ENCODE measurements around the gene HM13.
"Not testable (repeated sequence)": the region's sequence is repeated elsewhere in the genome, so short reads cannot be mapped to it uniquely, and the experiment has no call there.

The HM13 gene

DNA sequence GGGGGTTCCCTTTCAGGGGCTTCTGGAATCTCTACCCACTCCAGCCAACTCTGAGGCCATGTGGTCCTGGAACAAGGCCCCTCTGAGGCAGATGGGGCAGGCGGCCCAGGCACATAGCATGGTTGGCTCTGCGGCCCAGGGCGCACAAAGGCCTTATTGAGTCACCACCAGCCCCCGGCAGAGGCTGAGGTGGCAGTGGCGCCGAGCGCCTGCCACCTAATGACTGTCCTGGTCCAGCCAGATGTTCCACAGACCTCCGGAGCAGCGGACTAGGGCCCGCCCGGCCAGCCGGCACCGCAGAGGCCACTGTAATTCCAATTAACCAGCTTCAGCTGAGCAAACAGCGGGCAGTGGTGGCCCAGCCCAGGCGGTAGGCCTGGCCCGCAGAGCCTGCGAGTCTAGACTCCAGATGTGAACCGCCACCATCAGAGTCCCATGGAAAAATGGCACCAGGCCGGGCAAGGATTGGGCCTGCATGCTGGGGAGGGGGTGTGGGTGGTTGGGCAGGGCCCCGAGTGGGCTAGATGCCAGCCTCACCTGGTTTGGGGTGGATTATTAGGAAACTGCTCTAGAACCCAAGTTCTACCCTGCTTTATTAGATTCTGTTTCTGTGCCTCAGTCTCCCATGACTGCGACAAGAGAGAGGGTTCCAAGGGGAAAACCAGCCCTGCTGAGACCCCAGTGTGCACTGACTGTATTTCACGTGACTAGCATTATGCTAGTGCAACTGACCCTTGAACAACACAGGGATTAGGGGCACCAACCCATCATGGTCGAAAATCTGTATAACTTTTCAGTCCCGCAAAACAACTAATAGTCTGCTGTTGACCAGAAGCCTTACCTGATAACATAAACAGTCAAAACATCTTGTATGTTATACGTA lies 56.7 kb downstream of the HM13 start:
- DNase-seq (ENCODE audit: insufficient read length, low spot score), result no peak
- TF ChIP-seq PAX5 (IDR thresholded peaks at IDR 0.05; ENCODE audit: insufficient read depth, low read length, severe bottlenecking) (no peak), TAF1 (IDR thresholded peaks at IDR 0.05; ENCODE audit: low read depth, low read length) (no peak), POLR2AphosphoS5 (IDR thresholded peaks at IDR 0.05; ENCODE audit: low read depth, low read length) (no peak), SPI1 (IDR thresholded peaks at IDR 0.05; ENCODE audit: low read depth, low read length) (no peak), POU2F2 (IDR thresholded peaks at IDR 0.05; ENCODE audit: low read depth, low read length) (no peak), POLR2A (IDR thresholded peaks at IDR 0.05; ENCODE audit: low read depth, low read length) (no peak)
- FAIRE-seq, result no peak

DNA sequence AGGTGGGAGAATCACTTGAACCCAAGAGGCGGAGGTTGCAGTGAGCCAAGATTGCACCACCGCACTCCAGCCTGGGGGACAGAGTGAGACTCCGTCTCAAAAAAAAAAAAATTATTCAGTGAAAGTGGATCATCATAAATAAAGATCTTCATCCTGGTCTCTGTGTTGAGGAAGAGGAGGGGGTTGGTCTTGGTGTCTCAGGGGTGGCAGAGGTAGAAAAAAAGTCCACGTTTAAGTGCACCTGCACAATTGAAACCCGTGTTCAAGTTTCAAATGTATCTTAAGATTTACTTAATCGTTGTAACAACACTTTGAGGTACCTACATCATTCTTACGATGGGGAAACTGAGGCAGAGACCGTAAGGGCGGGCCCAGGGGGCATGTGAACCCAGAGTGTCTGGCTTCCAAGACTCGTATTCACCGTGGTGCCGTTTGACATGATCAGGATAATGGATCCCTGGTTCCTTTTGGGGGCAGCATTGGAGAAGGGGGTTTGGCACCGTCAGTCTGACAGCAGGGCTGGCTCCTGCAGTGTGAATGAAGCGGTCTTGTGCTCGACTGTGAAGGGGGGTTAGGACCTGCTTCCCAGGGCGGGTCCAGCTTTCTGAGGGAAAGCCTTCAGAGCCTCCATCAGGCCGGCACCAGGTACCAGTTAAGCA lies 57.9 kb downstream of the HM13 start:
- no peak for FAIRE-seq

GRCh38 chr20:31572701-31573554 lies 58.7 kb downstream of the HM13 start:
- FAIRE-seq (peak; percentile 67), DNase-seq (ENCODE audit: insufficient read length, low spot score) (peak; percentile 88)
- TF ChIP-seq POLR2AphosphoS5 (IDR thresholded peaks at IDR 0.05; ENCODE audit: low read depth, low read length), result no peak
- peak; percentile 48; the same call in 1 of the 2 replicates for TF ChIP-seq POLR2A (IDR thresholded peaks at IDR 0.05; ENCODE audit: low read depth, low read length)

More for the DNA sequence above, 57.9 kb downstream of the HM13 start:
- no peak for TF ChIP-seq POLR2A (IDR thresholded peaks at IDR 0.05; ENCODE audit: low read depth, low read length)
- TF ChIP-seq POLR2AphosphoS5 (IDR thresholded peaks at IDR 0.05; ENCODE audit: low read depth, low read length), result peak; percentile 46; the same call in 1 of the 2 replicates
- no peak for DNase-seq (ENCODE audit: insufficient read length, low spot score)

GRCh38 chr20:31573555-31574321 lies 59.5 kb downstream of the HM13 start:
- no peak for DNase-seq (ENCODE audit: insufficient read length, low spot score)
- no peak for FAIRE-seq
- TF ChIP-seq SPI1 (IDR thresholded peaks at IDR 0.05; ENCODE audit: low read depth, low read length) (no peak), POU2F2 (IDR thresholded peaks at IDR 0.05; ENCODE audit: low read depth, low read length) (no peak), TAF1 (IDR thresholded peaks at IDR 0.05; ENCODE audit: low read depth, low read length) (no peak), PAX5 (IDR thresholded peaks at IDR 0.05; ENCODE audit: insufficient read depth, low read length, severe bottlenecking) (no peak)

- DNase-seq (ENCODE audit: insufficient read length, low spot score); FAIRE-seq: not testable (repeated sequence)
Observed at GRCh38 chr20:31574986-31575385, 60.7 kb downstream of the HM13 start.

DNA sequence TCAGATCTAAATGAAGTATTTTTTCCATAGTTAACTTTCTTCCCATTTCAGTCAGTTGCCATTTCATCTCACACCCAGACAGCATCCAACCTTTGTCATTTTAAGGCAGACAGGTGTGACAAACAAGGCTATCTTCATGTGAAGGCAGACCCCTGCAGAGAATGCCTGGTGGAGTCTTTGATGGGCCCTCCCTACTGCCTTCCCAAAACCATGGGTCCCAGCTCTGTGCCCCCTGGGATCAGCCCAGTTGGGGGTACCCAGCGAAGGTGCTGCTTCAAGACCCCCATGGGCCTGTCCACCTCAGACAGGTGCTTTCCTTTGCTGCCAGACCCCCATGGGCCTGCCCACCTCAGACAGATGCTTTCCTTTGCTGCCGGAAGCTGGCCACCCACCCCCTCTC lies 62.5 kb downstream of the HM13 start:
- no peak for DNase-seq (ENCODE audit: insufficient read length, low spot score)
- no peak for FAIRE-seq
- TF ChIP-seq POLR2A (IDR thresholded peaks at IDR 0.05; ENCODE audit: low read depth, low read length), result no peak
- no peak for TF ChIP-seq POU2F2 (IDR thresholded peaks at IDR 0.05; ENCODE audit: low read depth, low read length)
- no peak for TF ChIP-seq SPI1 (IDR thresholded peaks at IDR 0.05; ENCODE audit: low read depth, low read length)
- TF ChIP-seq TAF1 (IDR thresholded peaks at IDR 0.05; ENCODE audit: low read depth, low read length), result no peak
- no peak for TF ChIP-seq PAX5 (IDR thresholded peaks at IDR 0.05; ENCODE audit: insufficient read depth, low read length, severe bottlenecking)
- no peak for TF ChIP-seq POLR2AphosphoS5 (IDR thresholded peaks at IDR 0.05; ENCODE audit: low read depth, low read length)

GRCh38 chr20:31577194-31577593 lies 63.0 kb downstream of the HM13 start:
- no peak for TF ChIP-seq POLR2A (IDR thresholded peaks at IDR 0.05; ENCODE audit: low read depth, low read length)
- TF ChIP-seq POLR2AphosphoS5 (IDR thresholded peaks at IDR 0.05; ENCODE audit: low read depth, low read length), result no peak
- no peak for TF ChIP-seq SPI1 (IDR thresholded peaks at IDR 0.05; ENCODE audit: low read depth, low read length)
- TF ChIP-seq POU2F2 (IDR thresholded peaks at IDR 0.05; ENCODE audit: low read depth, low read length), result no peak
- no peak for TF ChIP-seq PAX5 (IDR thresholded peaks at IDR 0.05; ENCODE audit: insufficient read depth, low read length, severe bottlenecking)
- TF ChIP-seq TAF1 (IDR thresholded peaks at IDR 0.05; ENCODE audit: low read depth, low read length), result no peak
- FAIRE-seq, result no peak
- no peak for DNase-seq (ENCODE audit: insufficient read length, low spot score)

DNA sequence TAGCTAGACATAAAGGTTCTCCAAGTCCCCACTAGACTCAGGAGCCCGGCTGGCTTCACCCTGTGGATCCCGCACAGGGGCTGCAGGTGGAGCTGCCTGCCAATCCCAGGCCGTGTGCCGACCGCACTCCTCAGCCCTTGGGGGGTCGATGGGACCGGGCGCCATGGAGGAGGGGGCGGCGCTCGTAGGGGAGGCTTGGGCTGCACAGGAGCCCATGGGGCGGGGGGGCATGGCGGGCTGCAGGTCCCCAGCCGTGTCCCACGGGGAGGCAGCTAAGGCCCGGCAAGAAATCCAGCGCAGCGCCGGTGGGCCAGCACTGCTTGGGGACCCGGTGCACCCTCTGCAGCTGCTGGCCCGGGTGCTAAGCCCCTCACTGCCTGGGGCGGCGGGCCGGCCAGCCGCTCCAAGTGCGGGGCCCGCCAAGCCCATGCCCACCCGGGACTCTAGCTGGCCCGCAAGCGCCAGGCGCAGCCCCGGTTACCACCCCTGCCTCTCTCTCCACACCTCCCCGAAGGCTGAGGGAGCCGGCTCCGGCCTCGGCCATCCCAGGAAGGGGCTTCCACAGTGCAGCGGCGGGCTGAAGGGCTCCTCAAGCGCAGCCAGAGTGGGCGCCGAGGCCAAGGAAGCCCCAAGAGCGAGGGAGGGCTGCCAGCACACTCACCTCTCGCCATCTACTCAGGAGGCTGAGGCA lies 64.4 kb downstream of the HM13 start:
- TF ChIP-seq TAF1 (IDR thresholded peaks at IDR 0.05; ENCODE audit: low read depth, low read length) (no peak), PAX5 (IDR thresholded peaks at IDR 0.05; ENCODE audit: insufficient read depth, low read length, severe bottlenecking) (no peak), POU2F2 (IDR thresholded peaks at IDR 0.05; ENCODE audit: low read depth, low read length) (no peak), SPI1 (IDR thresholded peaks at IDR 0.05; ENCODE audit: low read depth, low read length) (no peak), POLR2AphosphoS5 (IDR thresholded peaks at IDR 0.05; ENCODE audit: low read depth, low read length) (no peak), POLR2A (IDR thresholded peaks at IDR 0.05; ENCODE audit: low read depth, low read length) (no peak)
- DNase-seq (ENCODE audit: insufficient read length, low spot score), result no peak
- FAIRE-seq, result no peak

DNA sequence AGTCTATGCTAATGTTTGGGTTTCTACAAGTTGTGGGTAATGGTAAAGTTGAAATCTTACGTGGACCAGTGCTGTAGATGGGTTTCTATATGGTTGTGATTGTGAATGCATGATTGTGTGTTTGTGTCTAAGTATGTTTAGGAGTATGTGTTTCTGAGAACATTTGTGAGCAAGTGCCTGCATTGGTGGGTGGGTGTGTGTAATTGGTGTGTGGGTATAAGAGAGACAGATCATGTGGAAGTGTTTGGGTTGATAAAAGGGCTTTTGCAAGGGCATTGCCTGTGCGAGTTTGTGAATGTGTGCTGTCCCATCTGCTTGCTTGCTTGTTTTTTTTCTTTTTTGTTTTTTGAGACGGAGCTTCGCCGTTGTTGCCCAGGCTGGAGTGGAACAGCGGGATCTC lies 65.0 kb downstream of the HM13 start:
- TF ChIP-seq POU2F2 (IDR thresholded peaks at IDR 0.05; ENCODE audit: low read depth, low read length) (no peak), PAX5 (IDR thresholded peaks at IDR 0.05; ENCODE audit: insufficient read depth, low read length, severe bottlenecking) (no peak)
- DNase-seq (ENCODE audit: insufficient read length, low spot score), result no peak
- no peak for FAIRE-seq

GRCh38 chr20:31579941-31580651 lies 65.9 kb downstream of the HM13 start:
- not testable (repeated sequence) for FAIRE-seq; DNase-seq (ENCODE audit: insufficient read length, low spot score)

Data from GM12891 (cell line).